Lung (tissue), 12 donors: ENCODE results near the gene IGFBP7. TPM values are rescaled to one million over a fixed set of nuclear protein-coding genes. Genes with fewer than 3 reads are reported as not detected.

Source experiments
- ATAC-seq: fragments of 200-7000 bp; cut with Tn5 transposase; one replicate; pipeline ENCODE4 v1.9.1; 2020; ENCODE audit warnings: moderate number of reproducible peaks; ENCODE audit not compliant: insufficient read depth, low FRiP score
- DNase-seq, 3 donors: peaks; one replicate each; pipeline ENCODE4 v3.0.0-alpha.2; 2013 to 2017
- H3K27ac ChIP-seq, 2 donors: one replicate each; pipeline ENCODE4 v1.5.1; 2013; ENCODE audit warnings: mild to moderate bottlenecking in 2 of 2, moderate library complexity in 2 of 2, control low read depth in 1 of 2, inconsistent platforms in 1 of 2, low read depth in 1 of 2, low read length in 1 of 2
- H3K27me3 ChIP-seq, 3 donors: one replicate each; pipeline ENCODE4 v1.5.1; 2013; ENCODE audit warnings: low read length in 2 of 3; ENCODE audit not compliant: control insufficient read depth in 3 of 3, insufficient read depth in 3 of 3
- H3K36me3 ChIP-seq, 4 donors: one replicate each; pipeline ENCODE4 v1.5.1; 2013; ENCODE audit warnings: low read length in 4 of 4, mild to moderate bottlenecking in 1 of 4, moderate library complexity in 1 of 4; ENCODE audit not compliant: control insufficient read depth in 4 of 4, insufficient read depth in 4 of 4
- H3K4me1 ChIP-seq, 5 donors: one replicate each; pipeline ENCODE4 v1.5.1; 2013; ENCODE audit warnings: low read length in 5 of 5, mild to moderate bottlenecking in 2 of 5, moderate library complexity in 1 of 5; ENCODE audit not compliant: control insufficient read depth in 5 of 5, insufficient read depth in 5 of 5
- H3K4me3 ChIP-seq: one replicate; pipeline ENCODE4 v1.5.1; 2013; ENCODE audit warnings: mild to moderate bottlenecking, control low read depth, moderate library complexity
- H3K9ac ChIP-seq, 2 donors: one replicate each; pipeline ENCODE4 v1.5.1; 2013; ENCODE audit warnings: low read length in 2 of 2, control low read depth in 1 of 2; ENCODE audit not compliant: insufficient read depth in 1 of 2
- H3K9me3 ChIP-seq, 4 donors: one replicate each; pipeline ENCODE4 v1.5.1; 2013; ENCODE audit warnings: low read length in 3 of 4, mild to moderate bottlenecking in 1 of 4, moderate library complexity in 1 of 4; ENCODE audit not compliant: control insufficient read depth in 4 of 4, insufficient read depth in 3 of 4
- CTCF ChIP-seq: IDR thresholded peaks from 2 replicates; pipeline ENCODE4 v1.5.1; 2012; ENCODE audit warnings: mild to moderate bottlenecking; ENCODE audit errors: control extremely low read depth, extremely low read depth
- WGBS, 2 donors: extraction: QIAGEN DNeasy Blood & Tissue Kit; methylation state at CpG; one replicate each; pipeline ENCODE4 v1.1.7; 2013; 5-methylcytosine and 5-hydroxymethylcytosine counted together
- polyA plus RNA-seq, 2 donors: library from polyadenylated mRNA; stranded (reverse); fragments of 200-250 nt; gene quantifications; one replicate each; pipeline ENCODE4 v1.2.1, GENCODE V29; 2013
- total RNA-seq, 2 donors: library from RNA; depleted of rRNA in 1 of 2; stranded (reverse); fragments of >200 nt in 1 of 2; gene quantifications; one replicate each; pipeline ENCODE4 v1.2.1, GENCODE V29; 2014 to 2021
- donor health status: control.
- donor health status: control.
- donor health status: Bipolar disorder and iron deficiency.
- donor health status: healthy.
- donor health status: DM: yes; HTN: yes; CAD: no.

The IGFBP7 gene
- total and polyA plus RNA-seq, 4 donors, result 212 to 517 (median 399) TPM

- WGBS, 2 donors, result 50 to 88% methylated on average over 5 of the region's 5 CpGs
Measured at GRCh38 chr4:57053508-57053907, 56.7 kb downstream of the IGFBP7 start.

GRCh38 chr4:57051524-57051923 lies 58.7 kb downstream of the IGFBP7 start:
- peaks cover 0 to 49% (median 7%) of the 10 kb centered on the region in 5 donors for H3K4me1 ChIP-seq
- WGBS, 2 donors, result 76 to 91% methylated on average over 2 of the region's 2 CpGs
- DNase-seq (no peak), ATAC-seq (no peak)
- no peak overlapping the region for H3K9ac ChIP-seq
- H3K27ac ChIP-seq, result peak overlapping the region in 1 of 2 donors; percentile 38
- H3K27me3 ChIP-seq, result no peaks in the 10 kb centered on the region
- TF ChIP-seq CTCF, result no peak
- peaks cover 0 to 2% (median 0%) of the 10 kb centered on the region in 4 donors for H3K9me3 ChIP-seq
- H3K4me3 ChIP-seq, result no peak overlapping the region
- H3K36me3 ChIP-seq, result peaks cover 0 to 3% (median 0%) of the 10 kb centered on the region in 4 donors

More at GRCh38 chr4:57053508-57053907, 56.7 kb downstream of the IGFBP7 start:
- Histone ChIP-seq H3K9me3 (no peaks in the 10 kb centered on the region), H3K4me1 (peaks cover 0 to 58% (median 11%) of the 10 kb centered on the region in 5 donors), H3K36me3 (peaks cover 0 to 3% (median 0%) of the 10 kb centered on the region in 4 donors), H3K27me3 (no peaks in the 10 kb centered on the region), H3K27ac (no peak overlapping the region), H3K9ac (no peak overlapping the region), H3K4me3 (no peak overlapping the region)
- TF ChIP-seq CTCF, result no peak
- peak; percentile 15 for ATAC-seq
- no peak for DNase-seq

GRCh38 chr4:57051095-57051494 lies 59.1 kb downstream of the IGFBP7 start:
- ATAC-seq (peak; percentile 51), DNase-seq (no peak)
- TF ChIP-seq CTCF, result no peak
- Histone ChIP-seq H3K36me3 (peaks cover 0 to 3% (median 0%) of the 10 kb centered on the region in 4 donors), H3K9me3 (peaks cover 0 to 2% (median 0%) of the 10 kb centered on the region in 4 donors), H3K27ac (peak overlapping the region in 1 of 2 donors; percentile 38), H3K4me3 (no peak overlapping the region), H3K27me3 (no peaks in the 10 kb centered on the region), H3K4me1 (peaks cover 0 to 47% (median 3%) of the 10 kb centered on the region in 5 donors), H3K9ac (no peak overlapping the region)
- WGBS, 2 donors, result 17 to 42% methylated on average over 3 of the region's 3 CpGs
